ENCODE measurements around the gene XIRP2. TPM values are rescaled to one million over a fixed set of nuclear protein-coding genes. Genes with fewer than 3 reads are reported as not detected.

Gene XIRP2
- total RNA-seq, 1 experiment from 2014 or later, result not detected

DNA sequence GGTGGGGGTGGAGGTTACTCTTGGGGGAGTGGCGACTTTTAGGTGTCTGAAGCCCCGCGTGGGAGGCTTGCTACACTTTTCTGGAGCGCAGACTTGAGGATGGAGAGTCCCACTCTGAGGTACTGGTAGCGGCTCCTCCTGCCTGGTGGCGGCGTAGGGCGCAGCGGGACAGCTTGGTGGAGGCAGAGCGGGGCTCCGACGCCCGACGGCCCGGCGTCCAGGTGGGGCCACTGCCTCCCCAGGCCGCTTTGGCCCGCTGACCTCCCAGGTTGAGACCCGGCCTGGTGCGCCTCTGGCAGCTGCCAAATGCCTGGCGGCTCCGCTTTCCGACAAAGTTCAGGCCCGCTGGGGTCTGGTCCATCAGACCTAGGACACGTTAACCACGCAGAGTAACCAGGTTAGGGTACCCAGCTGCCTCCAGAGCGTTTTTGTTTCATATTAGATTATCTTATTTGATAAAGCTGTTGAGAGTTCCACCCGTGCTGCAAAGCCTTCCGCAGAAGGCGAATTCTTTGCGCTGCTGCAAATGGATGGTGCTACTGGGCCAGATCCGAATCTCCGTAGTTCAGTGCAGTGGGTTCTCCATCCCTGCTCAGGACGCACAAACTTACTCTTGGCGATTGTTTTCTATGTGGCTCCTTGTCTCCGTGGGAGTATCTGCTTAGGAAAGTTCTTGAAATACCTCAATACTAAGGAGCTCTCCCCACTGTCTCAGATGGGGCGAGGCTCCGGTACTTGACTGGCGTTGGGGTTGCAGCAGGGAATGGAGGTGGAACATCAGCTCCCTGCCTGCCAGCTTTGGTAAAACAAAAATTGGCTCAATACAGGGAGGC lies 405.9 kb downstream of the XIRP2 start:
- DNase-seq, result peak; percentile 49
- intact Hi-C loops (cut with micrococcal nuclease; ENCODE audit: unreplicated experiment), result no loop called here
- TF ChIP-seq, protein P1, sequence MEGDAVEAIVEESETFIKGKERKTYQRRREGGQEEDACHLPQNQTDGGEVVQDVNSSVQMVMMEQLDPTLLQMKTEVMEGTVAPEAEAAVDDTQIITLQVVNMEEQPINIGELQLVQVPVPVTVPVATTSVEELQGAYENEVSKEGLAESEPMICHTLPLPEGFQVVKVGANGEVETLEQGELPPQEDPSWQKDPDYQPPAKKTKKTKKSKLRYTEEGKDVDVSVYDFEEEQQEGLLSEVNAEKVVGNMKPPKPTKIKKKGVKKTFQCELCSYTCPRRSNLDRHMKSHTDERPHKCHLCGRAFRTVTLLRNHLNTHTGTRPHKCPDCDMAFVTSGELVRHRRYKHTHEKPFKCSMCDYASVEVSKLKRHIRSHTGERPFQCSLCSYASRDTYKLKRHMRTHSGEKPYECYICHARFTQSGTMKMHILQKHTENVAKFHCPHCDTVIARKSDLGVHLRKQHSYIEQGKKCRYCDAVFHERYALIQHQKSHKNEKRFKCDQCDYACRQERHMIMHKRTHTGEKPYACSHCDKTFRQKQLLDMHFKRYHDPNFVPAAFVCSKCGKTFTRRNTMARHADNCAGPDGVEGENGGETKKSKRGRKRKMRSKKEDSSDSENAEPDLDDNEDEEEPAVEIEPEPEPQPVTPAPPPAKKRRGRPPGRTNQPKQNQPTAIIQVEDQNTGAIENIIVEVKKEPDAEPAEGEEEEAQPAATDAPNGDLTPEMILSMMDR (IDR thresholded peaks at IDR 0.05; ENCODE audit: unreplicated experiment), result no peak
- no peaks in the 10 kb centered on the region for H3K9me3 Mint-ChIP-seq (ENCODE audit: low read depth, unreplicated experiment)
- H3K4me1 Mint-ChIP-seq (ENCODE audit: low read depth, unreplicated experiment), result no peaks in the 10 kb centered on the region
- H3K27me3 Mint-ChIP-seq (ENCODE audit: unreplicated experiment), result no peaks in the 10 kb centered on the region
- peak overlapping the region; percentile 79 for H3K4me3 Mint-ChIP-seq (ENCODE audit: low read depth, unreplicated experiment)
- peaks cover 22% of the 10 kb centered on the region for H3K36me3 Mint-ChIP-seq (ENCODE audit: insufficient read depth, unreplicated experiment)
- no peak overlapping the region for H3K27ac Mint-ChIP-seq (ENCODE audit: unreplicated experiment)
- BruUV-seq (replicated peaks), result no TSS peak
- CTCF ChIA-PET, result no interaction called here

DNA sequence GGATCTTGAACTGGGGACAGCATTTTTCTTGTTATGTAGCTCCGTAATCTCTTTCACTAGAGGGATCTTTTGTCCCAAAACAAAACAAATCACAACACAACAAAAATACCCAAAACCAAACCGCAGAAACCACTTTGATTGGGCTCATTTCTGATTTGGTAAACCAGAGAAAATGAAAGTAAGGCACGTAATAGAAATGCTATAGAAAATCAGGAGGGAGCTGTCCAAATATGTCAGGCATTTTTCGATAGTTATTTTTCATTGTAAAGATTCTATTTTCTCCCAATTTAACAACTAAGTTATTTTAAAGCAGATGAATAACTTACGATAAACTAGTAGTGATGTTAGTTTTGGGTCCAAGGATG lies 406.5 kb downstream of the XIRP2 start:
- Mint-ChIP-seq H3K27ac (ENCODE audit: unreplicated experiment) (no peak overlapping the region), H3K27me3 (ENCODE audit: unreplicated experiment) (no peaks in the 10 kb centered on the region), H3K4me3 (ENCODE audit: low read depth, unreplicated experiment) (peak overlapping the region; percentile 79), H3K4me1 (ENCODE audit: low read depth, unreplicated experiment) (no peaks in the 10 kb centered on the region), H3K36me3 (ENCODE audit: insufficient read depth, unreplicated experiment) (peaks cover 22% of the 10 kb centered on the region), H3K9me3 (ENCODE audit: low read depth, unreplicated experiment) (no peaks in the 10 kb centered on the region)
- TF ChIP-seq, protein P1 (IDR thresholded peaks at IDR 0.05; ENCODE audit: unreplicated experiment), result no peak
- DNase-seq, result no peak
- CTCF ChIA-PET, result no interaction called here
- intact Hi-C loops (cut with micrococcal nuclease; ENCODE audit: unreplicated experiment), result no loop called here
- no TSS peak for BruUV-seq (replicated peaks)

DNA sequence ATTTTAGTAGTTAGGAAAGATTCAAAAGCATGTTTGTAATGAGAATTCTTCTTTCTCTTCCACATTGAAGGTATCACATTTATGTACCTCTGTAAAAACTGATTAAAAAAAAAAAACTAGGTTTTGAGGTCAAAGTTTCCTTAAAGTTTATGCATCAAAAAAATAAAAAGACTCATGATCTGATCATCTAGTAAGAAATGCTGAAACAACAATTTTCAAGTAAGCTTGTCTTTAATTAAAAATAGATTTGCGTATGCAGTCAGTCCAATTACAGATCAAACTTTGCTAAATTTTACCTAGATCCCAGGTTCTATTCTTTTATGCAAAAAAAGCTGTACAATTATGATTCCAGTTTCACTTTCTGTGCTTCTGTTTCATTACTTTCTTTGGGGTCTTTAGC lies 409.0 kb downstream of the XIRP2 start:
- Mint-ChIP-seq H3K36me3 (ENCODE audit: insufficient read depth, unreplicated experiment) (peaks cover 21% of the 10 kb centered on the region), H3K4me1 (ENCODE audit: low read depth, unreplicated experiment) (no peaks in the 10 kb centered on the region), H3K9me3 (ENCODE audit: low read depth, unreplicated experiment) (no peaks in the 10 kb centered on the region), H3K4me3 (ENCODE audit: low read depth, unreplicated experiment) (no peak overlapping the region), H3K27ac (ENCODE audit: unreplicated experiment) (no peak overlapping the region), H3K27me3 (ENCODE audit: unreplicated experiment) (no peaks in the 10 kb centered on the region)
- CTCF ChIA-PET, result interaction anchor here (0.6 to 0.7 kb wide), 2 partner anchors 648 to 821 kb away, joined by 3 to 5 read pairs; no protein-coding TSS in a partner anchor
- no peak for DNase-seq
- no TSS peak for BruUV-seq (replicated peaks)
- intact Hi-C loops (cut with micrococcal nuclease; ENCODE audit: unreplicated experiment), result no loop called here
- TF ChIP-seq, protein P1 (IDR thresholded peaks at IDR 0.05; ENCODE audit: unreplicated experiment), result no peak

- H3K4me3 Mint-ChIP-seq (ENCODE audit: low read depth, unreplicated experiment), result no peak overlapping the region
- intact Hi-C loops (cut with micrococcal nuclease; ENCODE audit: unreplicated experiment), result no loop called here
- no peak overlapping the region for H3K27ac Mint-ChIP-seq (ENCODE audit: unreplicated experiment)
- CTCF ChIA-PET, result interaction anchor here (0.6 kb wide), 1 partner anchor 820 kb away, joined by 5 read pairs; no protein-coding TSS in a partner anchor
- BruUV-seq (replicated peaks), result no TSS peak
- no peaks in the 10 kb centered on the region for H3K27me3 Mint-ChIP-seq (ENCODE audit: unreplicated experiment)
- H3K4me1 Mint-ChIP-seq (ENCODE audit: low read depth, unreplicated experiment), result no peaks in the 10 kb centered on the region
- H3K9me3 Mint-ChIP-seq (ENCODE audit: low read depth, unreplicated experiment), result no peaks in the 10 kb centered on the region
- H3K36me3 Mint-ChIP-seq (ENCODE audit: insufficient read depth, unreplicated experiment), result peaks cover 14% of the 10 kb centered on the region
- no peak for DNase-seq
- TF ChIP-seq, protein P1 (IDR thresholded peaks at IDR 0.05; ENCODE audit: unreplicated experiment), result no peak
These were observed 409.7 kb downstream of the XIRP2 start for GRCh38 chr2:167298017-167298416.

Measured in Calu3 (cell line).